OCI-LY3 (cell line): Measurements from ENCODE around the gene BTG2.
A peak's percentile ranks its signal among the peaks of the same experiment; 100 is the strongest.
"Not testable (repeated sequence)": the region's sequence is repeated elsewhere in the genome, so short reads cannot be mapped to it uniquely, and the experiment has no call there.

ENCODE experiments used
- H2AFZ ChIP-seq: fragments of 200-600, 300-600 bp; shearing (Covaris generic); 2 replicates; pipeline ENCODE4 v1.6.0; 2014; ENCODE audit warnings: antibody characterized with exemption, low read depth, low read length
- H3K27ac ChIP-seq: fragments of 200-600, 300-600 bp; sonication (generic); 2 replicates; pipeline ENCODE4 v1.5.1; 2014; ENCODE audit warnings: mild to moderate bottlenecking, low read length, moderate library complexity, mixed read lengths
- H3K27me3 ChIP-seq: fragments of 200-600, 300-600 bp; sonication (generic); 2 replicates; pipeline ENCODE4 v1.6.1; 2014; ENCODE audit warnings: low read depth, low read length, mixed read lengths
- H3K36me3 ChIP-seq: fragments of 200-600, 300-600 bp; sonication (generic); replicated peaks from 2 replicates; pipeline ENCODE3; 2014; ENCODE audit warnings: low read depth, low read length, mixed read lengths
- H3K4me1 ChIP-seq: fragments of 300-600, 200-600 bp; sonication (generic); 2 replicates; pipeline ENCODE4 v1.6.1; 2014; ENCODE audit warnings: low read length, mixed read lengths
- H3K4me2 ChIP-seq: fragments of 200-600, 300-600 bp; sonication (generic); 2 replicates; pipeline ENCODE4 v1.6.1; 2014; ENCODE audit warnings: low read length, mixed read lengths
- H3K4me3 ChIP-seq: fragments of 300-600, 200-600 bp; sonication (generic); 2 replicates; pipeline ENCODE4 v1.5.1; 2014; ENCODE audit warnings: antibody characterized with exemption, mild to moderate bottlenecking, low read length, moderate library complexity
- H3K79me2 ChIP-seq: fragments of 300-600, 200-600 bp; shearing (Covaris generic); 2 replicates; pipeline ENCODE4 v1.6.1; 2014; ENCODE audit warnings: mild to moderate bottlenecking, low read length, mixed read lengths
- H3K9ac ChIP-seq: fragments of 300-600, 200-600 bp; shearing (Covaris generic); 2 replicates; pipeline ENCODE4 v1.6.0; 2014; ENCODE audit warnings: mild to moderate bottlenecking, low read length, moderate library complexity
- H3K9me3 ChIP-seq: fragments of 200-600, 300-600 bp; shearing (Covaris generic); 2 replicates; pipeline ENCODE4 v1.6.1; 2014; ENCODE audit warnings: low read length, mixed read lengths; ENCODE audit not compliant: insufficient read depth
- H4K20me1 ChIP-seq: fragments of 200-600, 300-600 bp; sonication (generic); 2 replicates; pipeline ENCODE4 v1.6.1; 2016; ENCODE audit warnings: low read length, mixed read lengths; ENCODE audit not compliant: insufficient read depth
- CTCF ChIP-seq: fragments of 200-600, 300-600 bp; sonication (generic); IDR thresholded peaks from 2 replicates; pipeline ENCODE4 v1.5.1; 2014; ENCODE audit warnings: antibody characterized with exemption, low read length, low read depth
- EZH2phosphoT487 ChIP-seq: fragments of 200-600 bp; shearing (Covaris generic); IDR thresholded peaks from 2 replicates; pipeline ENCODE4 v1.6.1; 2018; ENCODE audit warnings: antibody characterized with exemption, mixed run types, low read depth

Gene BTG2, protein sequence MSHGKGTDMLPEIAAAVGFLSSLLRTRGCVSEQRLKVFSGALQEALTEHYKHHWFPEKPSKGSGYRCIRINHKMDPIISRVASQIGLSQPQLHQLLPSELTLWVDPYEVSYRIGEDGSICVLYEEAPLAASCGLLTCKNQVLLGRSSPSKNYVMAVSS

DNA sequence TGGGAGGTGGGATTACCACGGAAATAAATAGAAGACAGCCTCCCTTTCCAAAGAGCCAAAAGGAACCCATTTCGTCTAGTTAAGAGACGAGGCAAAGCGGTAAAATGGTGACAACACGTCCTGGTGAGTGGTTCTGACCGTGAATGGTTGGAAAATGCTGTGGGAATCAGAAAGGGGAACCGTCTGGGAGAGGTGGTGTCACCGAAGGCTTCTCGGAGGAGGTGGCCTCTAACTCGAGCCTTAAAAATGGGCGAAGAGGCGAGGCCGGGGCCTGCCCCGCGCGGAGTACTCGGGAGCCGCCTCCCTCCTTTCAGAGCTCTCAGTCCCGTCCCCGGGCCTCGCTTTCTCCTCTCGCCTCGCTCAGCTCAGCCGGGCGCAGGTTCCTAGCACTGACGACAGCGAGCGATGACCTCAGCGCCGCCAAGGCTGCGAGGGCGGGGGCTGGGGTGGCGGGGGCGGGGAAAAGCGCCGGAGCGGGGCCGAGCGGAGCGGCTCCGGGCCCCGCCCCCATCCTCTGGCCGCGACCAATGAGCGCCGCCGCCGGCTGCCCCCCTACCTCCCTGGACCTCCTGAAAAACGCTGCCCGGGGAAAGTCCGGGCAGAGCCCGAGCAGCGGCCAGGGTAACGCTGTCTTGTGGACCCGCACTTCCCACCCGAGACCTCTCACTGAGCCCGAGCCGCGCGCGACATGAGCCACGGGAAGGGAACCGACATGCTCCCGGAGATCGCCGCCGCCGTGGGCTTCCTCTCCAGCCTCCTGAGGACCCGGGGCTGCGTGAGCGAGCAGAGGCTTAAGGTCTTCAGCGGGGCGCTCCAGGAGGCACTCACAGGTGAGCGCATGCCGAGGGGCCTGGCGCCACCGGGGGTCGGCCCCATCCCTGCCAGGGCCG lies at the start of gene BTG2:
Gene BTG2 (plus strand): TSS at position 601 of the 890 bp plus-strand sequence. CDS start 88 bp downstream, at position 689.
- no peak within 1 kb of the TSS; the same call in 1 of the 2 replicates for H2AFZ ChIP-seq
- peak within 1 kb of the TSS; percentile 72 for H3K27ac ChIP-seq

DNA sequence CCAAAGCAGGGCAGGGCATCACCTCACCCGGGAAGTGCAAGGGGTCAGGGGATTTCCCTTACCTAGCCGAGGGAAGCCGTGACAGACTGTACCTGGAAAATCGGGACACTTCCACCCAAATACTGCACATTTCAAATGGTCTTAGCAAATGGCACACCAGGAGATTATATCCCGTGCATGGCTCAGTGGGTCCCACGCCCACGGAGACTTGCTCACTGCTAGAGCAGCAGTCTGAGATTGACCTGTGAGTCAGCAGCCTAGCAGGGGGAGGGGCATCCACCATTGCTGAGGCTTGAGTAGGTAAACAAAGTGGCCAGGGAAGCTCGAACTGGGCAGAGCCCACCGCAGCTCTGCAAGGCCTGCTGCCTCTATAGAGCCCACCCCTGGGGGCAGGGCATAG lies 48.7 kb upstream of the BTG2 start:
- H3K36me3 ChIP-seq, H2AFZ ChIP-seq, H3K4me1 ChIP-seq, H3K27ac ChIP-seq, H3K9me3 ChIP-seq, H3K79me2 ChIP-seq, H4K20me1 ChIP-seq, H3K4me3 ChIP-seq, H3K9ac ChIP-seq, H3K4me2 ChIP-seq: not testable (repeated sequence)
- H3K27me3 ChIP-seq, result peaks cover 39% of the 10 kb centered on the region

More for the DNA sequence above, at the start of gene BTG2:
- peak within 1 kb of the TSS; percentile 84 for H3K4me3 ChIP-seq
- H3K4me1 ChIP-seq, result peaks cover 52% of the 10 kb centered on the region
- TF ChIP-seq CTCF (no peak), EZH2phosphoT487 (no peak)
- peaks cover 48% of the 10 kb centered on the region for H3K79me2 ChIP-seq
- H3K9ac ChIP-seq, result peak within 1 kb of the TSS; percentile 98
- no peaks in the 10 kb centered on the region for H3K9me3 ChIP-seq
- peak within 1 kb of the TSS; percentile 96 for H3K4me2 ChIP-seq
- H3K27me3 ChIP-seq, result no peaks in the 10 kb centered on the region
- H4K20me1 ChIP-seq, result peaks cover 46% of the 10 kb centered on the region
- peaks cover 43% of the 10 kb centered on the region for H3K36me3 ChIP-seq

DNA sequence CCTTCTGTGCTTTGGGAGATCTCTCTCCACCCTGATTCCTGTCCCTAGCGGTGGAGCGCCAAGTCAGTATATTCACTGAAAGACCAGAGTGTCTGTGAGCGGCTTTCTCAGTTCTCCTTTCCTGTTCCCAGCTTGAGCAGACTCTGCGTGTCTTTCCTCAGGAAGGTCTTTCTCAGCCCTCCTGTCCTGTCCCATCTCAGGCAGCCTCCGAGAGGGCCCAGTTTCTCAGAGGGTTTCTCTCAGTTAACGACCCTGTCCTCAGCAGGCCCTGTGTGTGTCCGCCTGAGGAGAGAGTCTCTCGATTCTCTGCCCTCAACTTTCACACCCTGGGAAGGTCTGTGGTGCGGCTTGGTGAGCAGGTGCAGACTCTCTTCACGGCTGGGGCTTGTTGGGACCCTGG lies 41.8 kb upstream of the BTG2 start:
- H3K9me3 ChIP-seq, result no peaks in the 10 kb centered on the region
- no peaks in the 10 kb centered on the region for H3K79me2 ChIP-seq
- peaks cover 26% of the 10 kb centered on the region for H3K4me1 ChIP-seq
- no peak for TF ChIP-seq EZH2phosphoT487
- no peak; the same call in 1 of the 2 replicates for TF ChIP-seq CTCF
- H3K36me3 ChIP-seq, result no peaks in the 10 kb centered on the region
- H3K9ac ChIP-seq, result no peak overlapping the region
- no peak overlapping the region for H3K27ac ChIP-seq
- H3K4me2 ChIP-seq, result peak overlapping the region; percentile 83
- peaks cover 17% of the 10 kb centered on the region for H3K27me3 ChIP-seq
- H2AFZ ChIP-seq, result no peak overlapping the region
- H3K4me3 ChIP-seq, result peak overlapping the region; percentile 56
- no peaks in the 10 kb centered on the region for H4K20me1 ChIP-seq

- H3K9ac ChIP-seq, result no peak overlapping the region
- no peaks in the 10 kb centered on the region for H3K9me3 ChIP-seq
- TF ChIP-seq EZH2phosphoT487, result no peak
- TF ChIP-seq CTCF, result no peak
- H4K20me1 ChIP-seq, result no peaks in the 10 kb centered on the region
- H3K4me1 ChIP-seq, result peaks cover 29% of the 10 kb centered on the region
- no peaks in the 10 kb centered on the region for H3K79me2 ChIP-seq
- H2AFZ ChIP-seq, result no peak overlapping the region
- peak overlapping the region; percentile 56 for H3K4me3 ChIP-seq
- H3K36me3 ChIP-seq, result no peaks in the 10 kb centered on the region
- H3K27me3 ChIP-seq, result peaks cover 17% of the 10 kb centered on the region
- H3K4me2 ChIP-seq, result peak overlapping the region; percentile 83
- no peak overlapping the region for H3K27ac ChIP-seq
These were observed 41.2 kb upstream of the BTG2 start for GRCh38 chr1:203264052-203264501.
